ENCODE results near the gene FRMD4A.
"Not testable (repeated sequence)": the region's sequence is repeated elsewhere in the genome, so short reads cannot be mapped to it uniquely, and the experiment has no call there.

DNA sequence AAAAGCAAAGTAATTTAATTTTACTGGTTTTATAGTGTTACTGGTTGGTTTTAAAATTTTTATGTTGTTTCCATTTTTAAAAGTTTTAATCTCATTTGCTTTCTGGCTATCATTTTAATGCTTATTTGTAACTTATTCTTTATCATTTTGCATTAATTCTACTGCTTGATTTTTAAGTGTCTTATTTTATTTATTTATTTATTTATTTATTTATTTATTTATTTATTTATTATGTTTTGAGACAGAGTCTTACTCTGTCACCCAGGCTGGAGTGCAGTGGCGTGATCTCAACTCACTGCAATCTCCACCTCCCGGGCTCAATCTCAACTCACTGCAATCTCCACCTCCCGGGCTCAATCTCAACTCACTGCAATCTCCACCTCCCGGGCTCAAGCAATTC lies 131.6 kb downstream of the FRMD4A start:
- not testable (repeated sequence) for TF ChIP-seq POLR2A, POLR2AphosphoS5, CTCF, EP300 (IDR thresholded peaks at IDR 0.05)

All from stomach (tissue), 4 donors.